ENCODE measurements around the gene WDFY3. TPM values are rescaled to one million over a fixed set of nuclear protein-coding genes. Genes with fewer than 3 reads are reported as not detected.

Gene WDFY3
- total RNA-seq, 1 experiment from 2014 or later = 42.7 TPM

DNA sequence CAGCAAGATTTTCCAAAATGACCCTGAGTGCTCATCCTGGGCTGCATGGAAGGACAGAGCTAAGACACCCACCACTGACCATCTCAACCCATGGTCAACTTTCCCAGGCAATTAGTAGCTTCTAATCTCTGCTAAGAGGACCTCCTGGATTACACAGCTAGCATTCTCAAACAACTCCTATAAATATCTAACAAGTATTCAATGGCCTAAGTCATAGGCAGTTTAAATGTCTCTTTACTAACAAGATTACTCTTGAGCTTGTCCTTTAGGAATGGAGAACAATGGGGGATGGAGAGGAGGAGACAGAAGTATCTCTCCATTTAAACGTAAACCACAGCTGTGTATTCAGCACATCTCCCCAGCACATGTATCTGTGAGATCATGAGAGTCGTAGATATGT, 118.1 kb downstream of the WDFY3 start:
- H3K27me3 Mint-ChIP-seq (ENCODE audit: insufficient read depth, unreplicated experiment) = no peaks in the 10 kb centered on the region
- BruUV-seq (replicated peaks) = no TSS peak
- H3K9me3 ChIP-seq = no peaks in the 10 kb centered on the region
- DNase-seq = no peak
- ChIA-PET CTCF (no interaction called here), POLR2A (no interaction called here)
- no peak overlapping the region for H3K4me3 Mint-ChIP-seq (ENCODE audit: unreplicated experiment)
- no peaks in the 10 kb centered on the region for H3K4me1 Mint-ChIP-seq (ENCODE audit: low read depth, unreplicated experiment)
- intact Hi-C loops (cut with micrococcal nuclease; ENCODE audit: unreplicated experiment) = no loop called here
- no peak for TF ChIP-seq CTCF (IDR thresholded peaks at IDR 0.05; ENCODE audit: insufficient read depth in 1 of 2, low read depth in 1 of 2, low read length in 1 of 2, severe bottlenecking in 1 of 2, unreplicated experiment in 1 of 2)
- no peaks in the 10 kb centered on the region for H3K9me3 Mint-ChIP-seq (ENCODE audit: unreplicated experiment)
- H3K36me3 ChIP-seq (ENCODE audit: control insufficient read depth, insufficient read depth, low read length) = no peaks in the 10 kb centered on the region
- no peaks in the 10 kb centered on the region for H3K27me3 ChIP-seq (replicated peaks; ENCODE audit: control insufficient read depth, insufficient read depth, low read length)
- no peak overlapping the region for H3K27ac Mint-ChIP-seq (ENCODE audit: unreplicated experiment)
- no peak overlapping the region for H3K4me3 ChIP-seq (ENCODE audit: low read depth, low read length)
- H3K36me3 Mint-ChIP-seq (ENCODE audit: insufficient read depth, unreplicated experiment) = peaks cover 16% of the 10 kb centered on the region
- no peaks in the 10 kb centered on the region for H3K4me1 ChIP-seq

- no TSS peak for BruUV-seq (replicated peaks)
- no peaks in the 10 kb centered on the region for H3K36me3 ChIP-seq (ENCODE audit: control insufficient read depth, insufficient read depth, low read length)
- H3K4me3 Mint-ChIP-seq (ENCODE audit: unreplicated experiment) = no peak overlapping the region
- H3K27me3 Mint-ChIP-seq (ENCODE audit: insufficient read depth, unreplicated experiment) = no peaks in the 10 kb centered on the region
- no peaks in the 10 kb centered on the region for H3K4me1 Mint-ChIP-seq (ENCODE audit: low read depth, unreplicated experiment)
- DNase-seq = no peak
- POLR2A ChIA-PET = no interaction called here
- H3K4me3 ChIP-seq (ENCODE audit: low read depth, low read length) = no peak overlapping the region
- intact Hi-C loops (cut with micrococcal nuclease; ENCODE audit: unreplicated experiment) = no loop called here
- H3K9me3 ChIP-seq = no peaks in the 10 kb centered on the region
- H3K9me3 Mint-ChIP-seq (ENCODE audit: unreplicated experiment) = no peaks in the 10 kb centered on the region
- CTCF ChIA-PET = no interaction called here
- no peak overlapping the region for H3K27ac Mint-ChIP-seq (ENCODE audit: unreplicated experiment)
- H3K27me3 ChIP-seq (replicated peaks; ENCODE audit: control insufficient read depth, insufficient read depth, low read length) = no peaks in the 10 kb centered on the region
- no peaks in the 10 kb centered on the region for H3K4me1 ChIP-seq
- no peak for TF ChIP-seq CTCF (IDR thresholded peaks at IDR 0.05; ENCODE audit: insufficient read depth in 1 of 2, low read depth in 1 of 2, low read length in 1 of 2, severe bottlenecking in 1 of 2, unreplicated experiment in 1 of 2)
- H3K36me3 Mint-ChIP-seq (ENCODE audit: insufficient read depth, unreplicated experiment) = peaks cover 16% of the 10 kb centered on the region
Measured at GRCh38 chr4:84847978-84848377, 118.5 kb downstream of the WDFY3 start.

- DNase-seq = no peak
- no peak for TF ChIP-seq CTCF (IDR thresholded peaks at IDR 0.05; ENCODE audit: insufficient read depth in 1 of 2, low read depth in 1 of 2, low read length in 1 of 2, severe bottlenecking in 1 of 2, unreplicated experiment in 1 of 2)
- no peak overlapping the region for H3K4me3 Mint-ChIP-seq (ENCODE audit: unreplicated experiment)
- no TSS peak for BruUV-seq (replicated peaks)
- Histone ChIP-seq H3K4me1 (no peaks in the 10 kb centered on the region), H3K9me3 (no peaks in the 10 kb centered on the region), H3K36me3 (ENCODE audit: control insufficient read depth, insufficient read depth, low read length) (no peaks in the 10 kb centered on the region), H3K27me3 (replicated peaks; ENCODE audit: control insufficient read depth, insufficient read depth, low read length) (no peaks in the 10 kb centered on the region), H3K4me3 (ENCODE audit: low read depth, low read length) (no peak overlapping the region)
- no peaks in the 10 kb centered on the region for H3K4me1 Mint-ChIP-seq (ENCODE audit: low read depth, unreplicated experiment)
- ChIA-PET CTCF (no interaction called here), POLR2A (no interaction called here)
- no peaks in the 10 kb centered on the region for H3K27me3 Mint-ChIP-seq (ENCODE audit: insufficient read depth, unreplicated experiment)
- peaks cover 16% of the 10 kb centered on the region for H3K36me3 Mint-ChIP-seq (ENCODE audit: insufficient read depth, unreplicated experiment)
- H3K27ac Mint-ChIP-seq (ENCODE audit: unreplicated experiment) = no peak overlapping the region
- H3K9me3 Mint-ChIP-seq (ENCODE audit: unreplicated experiment) = no peaks in the 10 kb centered on the region
- intact Hi-C loops (cut with micrococcal nuclease; ENCODE audit: unreplicated experiment) = no loop called here
Measured at GRCh38 chr4:84846985-84847384, 119.5 kb downstream of the WDFY3 start.
